Measurements from ENCODE around the gene SPOCK2.

GRCh38 chr10:72027498-72027897 lies 60.9 kb downstream of the SPOCK2 start:
- TF ChIP-seq CTCF (conservative IDR thresholded peaks at IDR 0.05; ENCODE audit: low read depth, low read length) (no peak), EZH2 (IDR thresholded peaks at IDR 0.05; ENCODE audit: borderline replicate concordance, low read depth, low read length, poor library complexity, severe bottlenecking) (no peak)
